Measurements from ENCODE around the gene EGFL8.
"Not testable (repeated sequence)": the region's sequence is repeated elsewhere in the genome, so short reads cannot be mapped to it uniquely, and the experiment has no call there.

The EGFL8 gene

GRCh38 chr6:32198345-32198696 lies 33.9 kb downstream of the EGFL8 start:
- DNase-seq = no peak

GRCh38 chr6:32198866-32199265 lies 34.5 kb downstream of the EGFL8 start:
- no peak for DNase-seq

GRCh38 chr6:32200711-32201475 lies 36.5 kb downstream of the EGFL8 start:
- no peak for DNase-seq

GRCh38 chr6:32202186-32202585 lies 37.8 kb downstream of the EGFL8 start:
- DNase-seq = no peak

- DNase-seq = no peak
Observed at GRCh38 chr6:32203426-32204267, 39.3 kb downstream of the EGFL8 start.

GRCh38 chr6:32204268-32204715 lies 39.9 kb downstream of the EGFL8 start:
- DNase-seq = no peak

- DNase-seq = no peak
Observed at GRCh38 chr6:32208996-32209395, 44.6 kb downstream of the EGFL8 start.

GRCh38 chr6:32210191-32210601 lies 45.8 kb downstream of the EGFL8 start:
- DNase-seq = no peak

- not testable (repeated sequence) for DNase-seq
Observed at GRCh38 chr6:32211432-32211831, 47.0 kb downstream of the EGFL8 start.

GRCh38 chr6:32212076-32212760 lies 47.8 kb downstream of the EGFL8 start:
- DNase-seq = no peak

- DNase-seq = no peak
Observed at GRCh38 chr6:32213649-32214048, 49.3 kb downstream of the EGFL8 start.

GRCh38 chr6:32214126-32214525 lies 49.7 kb downstream of the EGFL8 start:
- no peak for DNase-seq

- no peak for DNase-seq
Observed at GRCh38 chr6:32215617-32216016, 51.2 kb downstream of the EGFL8 start.

- DNase-seq = no peak
Observed at GRCh38 chr6:32216285-32216684, 51.9 kb downstream of the EGFL8 start.

- DNase-seq = no peak
Observed at GRCh38 chr6:32216998-32217397, 52.6 kb downstream of the EGFL8 start.

All from activated CD4-positive, alpha-beta T cell treated with anti-CD3 and anti-CD28 coated beads, Interleukin-2, amount 50 U/mL, for 16 hours (primary cell).